Kasumi-1 (cell line): Measurements from ENCODE around the gene ARID4A.
"Not testable (repeated sequence)": the region's sequence is repeated elsewhere in the genome, so short reads cannot be mapped to it uniquely, and the experiment has no call there.

Experiments used
- DNase-seq, 2 experiments: peaks; one replicate each; lab custom pipeline; 2025; lab: John Stamatoyannopoulos, UW

The ARID4A gene, protein sequence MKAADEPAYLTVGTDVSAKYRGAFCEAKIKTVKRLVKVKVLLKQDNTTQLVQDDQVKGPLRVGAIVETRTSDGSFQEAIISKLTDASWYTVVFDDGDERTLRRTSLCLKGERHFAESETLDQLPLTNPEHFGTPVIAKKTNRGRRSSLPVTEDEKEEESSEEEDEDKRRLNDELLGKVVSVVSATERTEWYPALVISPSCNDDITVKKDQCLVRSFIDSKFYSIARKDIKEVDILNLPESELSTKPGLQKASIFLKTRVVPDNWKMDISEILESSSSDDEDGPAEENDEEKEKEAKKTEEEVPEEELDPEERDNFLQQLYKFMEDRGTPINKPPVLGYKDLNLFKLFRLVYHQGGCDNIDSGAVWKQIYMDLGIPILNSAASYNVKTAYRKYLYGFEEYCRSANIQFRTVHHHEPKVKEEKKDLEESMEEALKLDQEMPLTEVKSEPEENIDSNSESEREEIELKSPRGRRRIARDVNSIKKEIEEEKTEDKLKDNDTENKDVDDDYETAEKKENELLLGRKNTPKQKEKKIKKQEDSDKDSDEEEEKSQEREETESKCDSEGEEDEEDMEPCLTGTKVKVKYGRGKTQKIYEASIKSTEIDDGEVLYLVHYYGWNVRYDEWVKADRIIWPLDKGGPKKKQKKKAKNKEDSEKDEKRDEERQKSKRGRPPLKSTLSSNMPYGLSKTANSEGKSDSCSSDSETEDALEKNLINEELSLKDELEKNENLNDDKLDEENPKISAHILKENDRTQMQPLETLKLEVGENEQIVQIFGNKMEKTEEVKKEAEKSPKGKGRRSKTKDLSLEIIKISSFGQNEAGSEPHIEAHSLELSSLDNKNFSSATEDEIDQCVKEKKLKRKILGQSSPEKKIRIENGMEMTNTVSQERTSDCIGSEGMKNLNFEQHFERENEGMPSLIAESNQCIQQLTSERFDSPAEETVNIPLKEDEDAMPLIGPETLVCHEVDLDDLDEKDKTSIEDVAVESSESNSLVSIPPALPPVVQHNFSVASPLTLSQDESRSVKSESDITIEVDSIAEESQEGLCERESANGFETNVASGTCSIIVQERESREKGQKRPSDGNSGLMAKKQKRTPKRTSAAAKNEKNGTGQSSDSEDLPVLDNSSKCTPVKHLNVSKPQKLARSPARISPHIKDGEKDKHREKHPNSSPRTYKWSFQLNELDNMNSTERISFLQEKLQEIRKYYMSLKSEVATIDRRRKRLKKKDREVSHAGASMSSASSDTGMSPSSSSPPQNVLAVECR

DNA sequence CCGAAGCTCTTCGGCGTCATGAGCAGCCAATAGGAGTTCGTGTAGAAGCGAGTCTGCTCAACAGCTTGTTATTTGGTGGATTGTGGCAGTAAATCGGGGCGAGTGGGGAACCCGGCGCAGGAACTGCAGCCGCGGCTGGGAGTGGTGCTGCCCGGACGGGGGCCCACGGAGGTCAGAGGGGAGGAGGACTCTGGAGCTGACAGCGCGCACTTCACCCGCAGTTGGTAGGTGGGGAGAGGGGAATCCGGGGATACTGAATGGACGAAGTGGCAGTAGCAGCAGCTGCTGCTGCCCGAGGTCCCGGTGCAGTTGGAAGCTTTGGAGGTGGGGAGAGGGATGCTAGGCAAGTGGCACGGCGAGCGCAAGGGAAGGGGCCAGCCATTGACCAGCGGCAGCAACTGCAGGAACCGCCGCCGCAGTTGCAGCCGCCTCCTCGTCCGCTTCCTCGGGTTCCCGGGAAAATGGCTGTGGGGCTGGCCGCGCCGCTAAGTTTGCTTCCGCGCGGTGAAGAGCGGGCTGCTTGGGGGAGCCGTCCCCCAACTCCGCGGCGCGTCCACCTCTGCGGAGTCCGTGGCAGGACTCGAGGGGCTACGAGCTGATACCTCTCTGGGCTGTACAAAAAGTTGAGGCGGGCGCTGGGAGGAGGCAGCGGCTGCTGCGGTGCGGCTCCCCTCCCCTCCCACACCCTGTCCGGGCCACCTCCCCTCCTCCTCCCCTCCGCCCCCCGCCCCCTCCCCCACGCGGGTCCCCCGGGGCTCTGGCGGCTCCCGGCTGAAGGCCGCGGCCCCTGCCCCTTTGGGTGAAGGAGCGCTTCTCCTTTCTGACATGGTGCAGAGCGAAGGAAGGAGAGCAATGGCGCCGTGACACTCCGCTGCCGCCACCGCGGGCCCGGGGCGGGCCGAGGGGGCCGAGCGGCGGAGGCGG, at the start of gene ARID4A:
ARID4A (plus strand) TSS at position 79 of the 924 bp plus-strand sequence. CDS start 1,300 bp downstream, outside the sequence.
- DNase-seq = peak in 1 of 2 experiments; percentile 14

DNA sequence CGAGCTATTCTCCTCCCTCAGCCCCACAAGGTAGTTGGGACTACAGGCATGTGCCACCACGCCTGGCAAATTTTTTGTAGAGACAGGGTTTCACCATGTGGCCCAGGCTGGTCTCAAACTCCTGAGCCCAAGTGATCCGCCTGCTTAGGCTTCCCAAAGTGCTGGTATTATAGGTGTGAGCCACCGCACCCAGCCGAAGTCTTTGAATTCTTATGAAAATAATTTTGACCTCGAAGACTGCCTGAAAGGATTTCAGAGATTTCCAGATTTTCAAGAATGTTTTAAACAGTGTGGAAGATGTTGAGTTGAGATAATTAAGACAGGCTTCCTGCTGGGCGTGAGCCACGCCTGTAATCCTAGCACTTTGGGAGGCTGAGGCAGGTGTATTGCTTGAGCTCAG, 48.7 kb upstream of the ARID4A start:
- no peak for DNase-seq

DNA sequence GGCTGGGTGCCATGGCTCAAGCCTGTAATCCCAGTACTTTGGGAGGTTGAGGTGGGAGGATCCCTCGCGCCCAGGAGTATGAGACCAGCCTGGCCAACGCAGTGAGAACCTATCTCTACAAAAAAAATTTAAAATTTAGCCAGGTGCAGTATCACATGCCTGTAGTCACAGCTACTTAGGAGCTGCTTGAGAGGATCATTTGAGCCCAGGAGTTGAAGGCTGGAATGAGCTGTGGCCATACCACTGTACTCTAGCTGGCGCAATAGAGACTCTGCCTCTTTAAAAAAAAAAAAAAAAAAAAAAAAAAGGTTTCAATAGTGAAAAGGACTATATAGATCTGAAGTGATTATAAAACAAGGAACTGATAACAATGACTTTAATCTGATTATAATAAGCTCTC, 40.2 kb upstream of the ARID4A start:
- peak in 1 of 2 experiments; percentile 9 for DNase-seq

DNA sequence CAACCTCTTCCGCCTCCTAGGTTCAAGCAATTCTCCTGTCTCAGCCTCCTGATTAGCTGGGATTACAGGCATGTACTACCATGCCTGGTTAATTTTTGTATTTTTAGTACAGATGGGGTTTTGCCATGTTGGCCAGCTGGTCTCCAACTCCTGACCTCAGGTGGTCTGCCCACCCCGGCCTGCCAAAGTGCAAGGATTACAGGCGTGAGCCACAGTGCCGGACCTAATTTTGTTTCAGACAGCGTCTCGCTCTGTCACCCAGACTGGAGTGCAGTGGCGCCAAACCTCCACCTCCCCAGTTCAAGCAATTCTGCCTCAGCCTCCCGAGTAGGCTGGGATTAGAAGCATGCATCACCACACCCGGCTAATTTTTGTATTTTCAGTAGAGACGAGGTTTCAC, 36.4 kb upstream of the ARID4A start:
- not testable (repeated sequence) for DNase-seq

DNA sequence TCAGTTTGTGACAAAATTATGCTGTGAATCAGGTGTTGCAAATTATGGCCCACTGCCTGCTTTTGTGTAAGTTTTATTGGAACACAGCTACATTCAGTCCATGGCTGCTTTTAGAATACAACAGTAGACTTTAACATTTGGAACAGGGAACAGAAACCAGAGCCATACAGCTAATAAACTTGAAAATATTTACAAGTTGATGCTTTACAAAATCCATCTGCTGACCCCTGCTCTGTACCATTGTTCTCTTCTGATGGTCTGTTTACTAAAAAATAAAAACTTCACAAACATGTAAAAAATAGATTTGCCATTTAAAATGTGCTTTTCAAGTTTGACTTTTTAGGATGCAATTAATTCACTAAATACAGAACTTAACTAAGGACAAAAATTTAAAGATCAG, 33.0 kb upstream of the ARID4A start:
- no peak for DNase-seq

DNA sequence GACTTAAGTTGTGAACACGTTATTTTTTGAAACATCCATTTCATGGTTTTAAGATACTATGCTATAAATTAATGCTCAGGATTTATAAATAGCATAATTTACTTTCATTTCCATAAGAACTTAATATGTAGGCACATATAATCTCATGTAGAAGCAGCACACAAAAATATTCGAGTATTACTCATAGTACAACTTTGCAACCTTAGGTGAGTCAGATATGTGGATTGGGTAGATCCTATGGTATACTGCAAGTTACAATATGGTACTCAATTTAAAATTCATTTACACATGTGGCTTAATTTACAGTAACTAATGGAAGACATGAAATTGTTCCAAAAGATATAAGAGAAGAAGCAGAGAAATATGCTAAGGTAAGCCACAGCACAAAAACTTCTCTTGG, 27.7 kb upstream of the ARID4A start:
- DNase-seq = no peak

DNA sequence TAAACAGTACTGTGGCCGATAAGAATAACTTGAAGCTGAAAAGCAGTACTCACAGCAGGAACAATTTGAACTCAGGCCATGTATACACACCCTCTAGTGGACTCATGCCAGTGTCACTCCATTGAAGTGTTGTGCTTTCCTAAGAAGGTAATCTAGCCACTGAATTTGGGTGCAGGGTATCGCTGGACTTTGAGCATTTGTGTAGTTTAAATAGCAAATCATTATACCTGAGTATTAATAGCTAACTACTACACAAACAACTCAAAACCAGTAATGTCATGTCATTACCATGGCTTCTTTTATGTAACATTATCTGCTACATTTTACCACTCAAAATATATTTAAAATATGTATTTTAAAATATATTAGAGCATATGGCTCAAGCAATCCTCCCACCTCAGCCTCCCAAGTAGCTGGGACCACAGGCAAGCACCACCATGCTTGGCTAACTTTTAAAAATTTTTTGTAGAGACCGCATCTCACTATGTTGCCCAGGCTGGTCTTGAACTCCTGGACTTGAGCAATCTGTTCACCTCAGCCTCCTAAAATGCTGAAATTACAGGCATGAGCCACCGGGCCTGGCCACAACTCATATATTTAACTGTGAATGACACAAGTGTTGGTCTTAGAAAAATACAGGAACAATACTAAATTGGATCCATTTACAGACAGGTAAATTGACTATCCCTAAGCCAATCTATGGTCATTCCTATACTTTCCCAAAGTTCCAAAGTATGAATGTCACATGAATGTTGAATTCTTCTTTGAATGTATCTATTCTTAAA, 25.6 kb upstream of the ARID4A start:
- peak; percentile 48 to 50 for DNase-seq

DNA sequence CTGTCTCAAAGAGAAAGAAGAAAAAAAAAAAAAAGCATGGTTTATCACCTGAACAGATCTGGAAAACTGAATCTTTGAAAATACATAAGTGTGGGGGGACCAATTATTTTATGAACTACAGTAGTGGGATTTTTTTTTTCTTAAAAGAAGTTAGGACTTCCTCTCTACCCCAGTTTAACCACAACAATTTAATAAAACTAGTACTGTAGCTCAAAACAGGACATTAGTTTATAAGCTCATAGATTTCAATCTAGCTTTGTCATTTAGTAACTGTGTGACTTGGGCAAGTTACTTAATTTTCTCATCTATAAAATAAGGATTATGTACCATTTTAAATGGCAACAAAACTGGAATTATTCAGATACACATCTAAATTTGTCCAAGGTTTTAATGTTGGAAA, 23.5 kb upstream of the ARID4A start:
- DNase-seq = peak in 1 of 2 experiments; percentile 17

DNA sequence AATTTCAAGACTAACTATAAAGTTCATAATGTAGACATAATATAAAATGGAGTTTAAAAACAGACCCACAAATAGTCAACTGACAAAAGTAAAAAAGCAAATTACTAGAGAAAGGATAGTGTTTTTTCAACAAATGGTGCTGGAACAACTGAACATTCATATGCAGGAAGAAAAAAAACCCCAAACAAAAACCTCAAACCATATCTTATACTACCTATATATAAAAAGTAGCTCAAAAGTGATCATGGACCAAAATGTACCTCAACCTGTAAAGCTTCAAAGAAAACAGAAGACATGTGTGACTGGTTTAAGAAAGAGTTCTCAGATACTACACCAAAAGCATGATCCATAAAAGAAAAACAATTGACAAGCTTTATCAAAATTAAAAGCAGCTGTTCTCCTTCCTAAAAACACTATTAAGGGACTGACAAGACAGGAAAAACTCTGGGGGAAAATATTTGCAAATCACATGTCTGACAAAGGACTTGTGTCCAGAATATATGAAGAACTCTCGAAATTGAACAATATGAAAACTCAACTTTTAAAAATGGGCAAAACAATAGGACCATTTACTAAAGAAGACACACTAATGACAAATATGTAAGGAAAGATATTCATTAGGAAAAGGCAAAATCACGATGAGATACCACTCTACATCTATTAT, 22.7 kb upstream of the ARID4A start:
- no peak for DNase-seq

DNA sequence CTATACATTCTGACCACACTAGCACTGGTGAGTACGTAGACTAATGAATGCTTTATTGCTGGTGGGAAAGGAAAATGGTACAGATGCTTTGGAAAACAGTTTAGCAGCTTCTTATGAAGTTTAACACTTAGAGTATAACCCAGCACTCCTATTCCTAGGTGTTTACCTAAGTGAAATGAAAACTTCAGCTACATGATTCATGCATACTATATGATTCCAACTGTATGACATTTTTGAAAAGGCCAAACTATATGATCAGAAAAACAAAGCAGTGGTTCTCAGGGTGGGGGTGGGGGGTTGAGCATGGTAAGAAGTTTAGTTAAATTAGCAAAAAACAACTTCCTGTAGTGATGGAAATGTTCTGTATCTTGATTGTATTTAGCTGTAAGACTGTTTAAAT, 22.1 kb upstream of the ARID4A start:
- no peak for DNase-seq

DNA sequence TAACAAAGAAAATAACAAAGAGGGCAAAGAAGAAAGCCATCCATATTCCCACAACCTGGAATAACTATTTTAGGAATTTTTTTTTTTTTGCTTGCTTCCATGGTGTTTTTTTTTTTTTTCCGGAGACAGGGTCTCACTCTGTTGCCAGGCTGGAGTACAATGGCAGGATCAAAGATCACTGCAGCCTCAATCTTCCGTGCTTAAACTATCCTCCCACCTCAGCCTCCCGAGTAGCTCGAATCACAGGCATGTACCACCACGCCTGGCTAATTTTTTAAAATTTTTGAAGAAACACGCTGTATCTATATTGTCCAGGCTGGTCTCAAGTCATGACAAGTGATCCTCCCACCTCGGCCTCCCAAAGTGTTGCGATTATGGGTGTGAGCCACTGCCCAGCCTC, 20.2 kb upstream of the ARID4A start:
- no peak for DNase-seq

DNA sequence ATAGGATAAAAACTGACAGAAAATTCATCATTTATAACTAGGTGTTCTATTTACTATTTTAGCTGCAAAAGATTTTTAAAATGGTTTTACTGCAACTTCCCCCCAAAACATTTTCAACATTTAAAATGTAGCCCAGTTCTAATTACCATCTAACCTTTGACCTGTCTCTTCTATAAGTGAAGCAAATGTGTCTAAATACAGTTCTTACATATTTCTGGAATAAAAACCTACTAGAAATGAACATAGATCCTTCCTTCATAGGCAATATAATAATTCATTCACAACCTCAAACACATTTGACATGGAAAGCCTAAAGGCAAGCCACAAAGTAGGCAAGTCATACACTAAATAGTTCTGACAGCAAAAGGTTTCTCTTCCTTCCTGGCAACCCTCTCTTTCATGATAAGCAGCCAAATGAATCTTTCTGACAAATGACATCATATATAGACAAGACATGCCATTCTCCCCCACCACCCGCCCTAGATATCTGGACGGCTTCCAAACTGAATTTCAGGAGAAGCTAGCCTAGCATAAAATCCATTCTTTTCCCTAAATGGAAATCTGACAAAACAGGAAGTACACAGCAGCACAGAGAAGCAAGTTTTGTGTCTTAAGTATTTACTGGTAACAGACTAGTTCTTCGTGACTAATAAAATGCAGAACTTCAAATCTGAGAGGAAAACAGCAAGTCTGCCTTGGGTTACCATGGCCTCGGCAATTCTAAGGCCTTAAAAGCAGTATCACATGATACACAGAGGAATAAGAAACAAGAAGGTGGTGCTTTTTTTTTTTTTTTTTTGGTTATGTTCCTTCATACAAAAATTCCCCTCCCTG, 17.2 kb upstream of the ARID4A start:
- DNase-seq = peak; percentile 56 to 70

DNA sequence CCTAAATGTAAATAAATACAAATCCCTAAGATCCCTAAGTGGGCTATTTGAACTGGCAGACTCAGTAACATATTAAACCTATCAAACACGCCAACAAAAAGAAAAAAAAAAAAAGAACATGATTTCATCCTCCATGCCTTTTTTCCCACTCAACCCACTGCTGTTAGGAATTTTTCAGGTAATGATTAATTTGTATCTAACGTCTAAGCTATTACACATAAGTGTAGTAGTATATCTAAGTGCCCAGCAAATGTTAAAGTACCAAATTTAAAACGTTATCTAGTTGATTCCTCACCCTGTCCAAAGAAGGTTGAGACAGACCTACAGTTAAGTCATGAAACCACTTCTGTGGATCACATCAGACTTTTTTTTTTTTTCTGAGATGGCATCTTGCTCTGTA, 16.4 kb upstream of the ARID4A start:
- DNase-seq = no peak

DNA sequence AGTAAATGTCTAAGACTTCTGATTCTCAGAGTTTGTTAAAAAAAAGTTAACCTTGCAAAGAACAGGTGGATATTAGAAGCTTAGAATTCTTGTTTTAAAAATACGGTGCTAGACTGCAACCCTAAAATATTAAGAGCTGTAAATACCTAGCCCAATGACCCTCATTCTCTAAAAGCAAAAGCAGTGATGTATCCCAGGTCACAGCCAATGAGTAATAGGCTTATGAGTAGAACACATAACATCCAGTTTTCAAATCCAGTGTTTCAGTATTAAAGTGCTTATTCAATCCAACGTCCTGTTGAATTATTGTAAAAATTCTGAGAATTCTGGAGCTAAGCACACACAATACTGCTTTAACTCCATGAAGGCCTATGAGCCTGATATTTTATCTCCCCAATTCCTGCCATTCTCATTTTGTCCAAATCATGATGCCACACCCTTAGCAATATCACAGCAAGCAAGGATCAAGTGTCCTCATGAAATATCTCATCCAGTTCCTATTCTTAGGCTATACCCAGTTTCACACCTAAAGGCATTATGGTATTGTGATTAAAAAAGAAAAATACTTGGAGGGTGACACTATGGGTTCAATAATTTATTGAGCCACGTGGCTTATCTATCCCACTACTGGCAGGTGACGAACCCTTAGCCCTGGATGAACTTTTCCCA, 15.3 kb upstream of the ARID4A start:
- DNase-seq = no peak

DNA sequence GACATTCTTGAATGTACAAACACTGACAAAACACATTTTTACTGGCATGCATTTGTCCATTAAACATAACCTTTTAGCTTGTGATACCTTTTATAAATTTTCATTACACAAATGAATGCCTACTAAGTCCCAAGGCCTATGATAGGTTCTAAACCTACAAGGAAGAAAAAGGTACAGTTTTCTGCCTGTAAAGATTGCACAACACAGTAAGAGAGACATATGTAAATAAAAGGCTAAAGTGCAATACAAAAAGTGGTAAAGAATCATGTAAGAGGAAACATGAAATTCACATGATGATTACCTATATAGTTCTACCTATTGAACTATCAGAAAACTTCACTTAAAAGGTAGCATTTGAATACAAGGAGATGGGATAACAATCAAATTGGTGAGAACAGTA, 14.6 kb upstream of the ARID4A start:
- DNase-seq = no peak

DNA sequence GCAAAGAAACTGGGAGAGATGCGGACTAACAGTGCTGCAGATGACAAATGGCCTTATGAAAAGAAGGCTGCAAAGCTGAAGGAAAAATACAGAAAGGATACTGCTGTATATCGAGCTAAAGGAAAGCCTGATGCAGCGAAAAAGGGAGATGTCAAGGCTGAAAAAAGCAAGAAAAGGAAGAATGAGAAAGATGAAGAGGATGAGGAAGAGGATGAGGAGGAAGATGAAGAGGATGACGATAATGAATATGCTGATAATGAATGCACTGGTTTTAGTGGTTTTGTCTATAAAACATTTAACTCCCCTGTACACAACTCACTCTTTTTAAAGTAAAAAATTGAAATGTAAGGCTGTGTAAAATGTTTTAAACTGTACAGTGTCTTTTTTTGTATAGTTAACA, 13.2 kb upstream of the ARID4A start:
- DNase-seq = no peak

DNA sequence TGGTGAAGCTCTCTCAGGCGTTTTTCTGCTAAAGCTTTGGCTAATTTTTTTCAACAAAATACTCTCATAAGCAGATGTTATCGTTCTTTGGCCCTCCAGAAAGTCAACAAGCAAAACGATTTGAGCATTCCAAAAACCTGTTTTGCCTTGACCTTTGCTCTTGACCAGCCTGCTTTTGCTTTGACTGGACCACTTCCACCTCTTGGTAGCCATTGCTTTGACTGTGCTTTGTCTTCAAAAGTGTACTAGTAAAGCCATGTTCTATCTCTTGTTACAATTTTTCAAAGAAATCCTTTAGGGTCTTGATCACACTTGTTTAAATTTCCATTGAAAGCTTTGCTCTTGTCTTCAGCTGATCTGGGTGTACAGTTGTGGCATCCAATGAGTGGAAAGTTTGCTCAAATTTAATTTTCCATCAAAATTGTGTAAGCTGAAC, 10.7 kb upstream of the ARID4A start:
- no peak for DNase-seq

DNA sequence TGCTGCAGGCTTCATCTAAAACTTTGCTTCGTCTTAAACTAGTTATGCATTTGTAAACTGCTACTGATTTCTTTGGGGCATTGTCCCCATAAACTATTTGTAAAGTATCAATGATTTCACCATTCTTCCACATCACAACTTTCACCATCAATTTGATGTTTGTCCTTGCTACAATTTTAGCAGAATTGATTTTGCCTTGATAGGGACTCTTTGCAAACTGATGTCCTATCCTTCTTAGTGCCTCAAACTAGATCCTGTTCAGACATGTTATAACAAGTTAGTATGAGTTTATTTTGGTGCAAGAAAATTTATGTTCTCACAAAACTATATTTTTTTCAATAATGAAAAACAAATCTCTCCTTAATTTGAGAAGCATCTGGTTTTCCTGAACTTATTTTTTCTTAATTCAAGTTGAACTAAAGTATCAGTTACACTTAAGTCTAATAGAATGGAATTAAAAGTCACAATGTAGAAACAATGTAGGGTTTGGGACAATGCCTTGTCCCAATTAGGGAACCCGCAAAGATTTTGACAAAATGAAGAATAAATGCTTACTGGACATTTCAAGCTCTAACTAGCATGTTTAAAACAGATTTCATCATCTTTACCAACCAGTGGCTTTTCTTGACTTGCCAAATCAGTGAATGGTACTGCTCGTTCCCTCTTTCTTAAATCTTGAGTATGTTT, 10.1 kb upstream of the ARID4A start:
- DNase-seq = no peak
